ENCODE measurements around the gene SMAD4. TPM values are rescaled to one million over a fixed set of nuclear protein-coding genes. Genes with fewer than 3 reads are reported as not detected.
"Not testable (repeated sequence)": the region's sequence is repeated elsewhere in the genome, so short reads cannot be mapped to it uniquely, and the experiment has no call there.

The SMAD4 gene
- polyA plus RNA-seq, 1 donor (not counting 4 experiments of a cell fraction or from before 2014, with no cell fraction given) = 68.2 TPM

DNA sequence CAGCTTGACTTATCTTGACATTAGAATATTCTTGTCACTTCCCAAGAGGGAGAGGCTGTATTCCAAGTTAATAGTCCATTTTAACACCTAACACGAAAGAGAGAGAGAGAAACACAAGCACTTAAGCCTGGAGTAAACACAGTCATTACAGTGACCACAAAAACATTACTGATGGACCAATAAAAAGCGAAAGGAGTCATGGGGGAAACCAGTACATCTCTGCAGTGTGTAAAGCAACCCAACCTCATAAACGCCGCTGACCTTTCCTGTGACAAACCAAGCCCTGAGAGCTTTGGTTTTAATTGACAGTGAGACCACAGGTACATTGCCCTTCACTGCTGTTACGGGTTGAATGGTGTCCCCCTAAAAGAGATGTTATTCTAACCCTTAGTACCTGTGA, 78.3 kb downstream of the SMAD4 start:
- dilution Hi-C loops (cut with MboI; ENCODE audit: extremely low pct_ligation_motif_present, low sequenced_read_pairs) = no loop called here
- H3K4me1 ChIP-seq (ENCODE audit: control insufficient read depth, extremely low read depth, insufficient read depth, low read length) = peaks cover 5% of the 10 kb centered on the region
- no peak overlapping the region for H3K4me3 ChIP-seq (ENCODE audit: control insufficient read depth in 2 of 3, extremely low read depth in 1 of 3, insufficient read depth in 2 of 3, low read depth in 1 of 3, low read length in 3 of 3)
- FAIRE-seq = no peak
- no peaks in the 10 kb centered on the region for H3K36me3 ChIP-seq (ENCODE audit: control insufficient read depth in 2 of 2, extremely low read depth in 1 of 2, insufficient read depth in 2 of 2, low read length in 2 of 2)
- H3K27me3 ChIP-seq (ENCODE audit: control insufficient read depth, extremely low read depth, insufficient read depth, low read length) = no peaks in the 10 kb centered on the region
- H3K79me2 ChIP-seq (ENCODE audit: control insufficient read depth, insufficient read depth, low read length) = no peaks in the 10 kb centered on the region
- no peak overlapping the region for H3K9ac ChIP-seq (ENCODE audit: control insufficient read depth, extremely low read depth, insufficient read depth, low read length)
- no peak overlapping the region for H3K4me2 ChIP-seq (ENCODE audit: control insufficient read depth, extremely low read depth, insufficient read depth, low read depth, low read length)
- H4K20me1 ChIP-seq (ENCODE audit: control insufficient read depth, extremely low read depth, insufficient read depth, low read length) = no peaks in the 10 kb centered on the region
- H2AFZ ChIP-seq (ENCODE audit: control insufficient read depth, low read length) = no peak overlapping the region
- no peaks in the 10 kb centered on the region for H3K9me3 ChIP-seq (ENCODE audit: control insufficient read depth, low read depth, low read length)
- no peak for DNase-seq (ENCODE audit: low read depth, low spot score)
- no peaks in the 10 kb centered on the region for H3K9me1 ChIP-seq (ENCODE audit: control insufficient read depth, extremely low read depth, insufficient read depth, low read length)
- no peak overlapping the region for H3K27ac ChIP-seq (ENCODE audit: control insufficient read depth, insufficient read depth, low read length)
- no peak for TF ChIP-seq EZH2 (IDR thresholded peaks at IDR 0.05; ENCODE audit: low read length)
- TF ChIP-seq, protein P1, sequence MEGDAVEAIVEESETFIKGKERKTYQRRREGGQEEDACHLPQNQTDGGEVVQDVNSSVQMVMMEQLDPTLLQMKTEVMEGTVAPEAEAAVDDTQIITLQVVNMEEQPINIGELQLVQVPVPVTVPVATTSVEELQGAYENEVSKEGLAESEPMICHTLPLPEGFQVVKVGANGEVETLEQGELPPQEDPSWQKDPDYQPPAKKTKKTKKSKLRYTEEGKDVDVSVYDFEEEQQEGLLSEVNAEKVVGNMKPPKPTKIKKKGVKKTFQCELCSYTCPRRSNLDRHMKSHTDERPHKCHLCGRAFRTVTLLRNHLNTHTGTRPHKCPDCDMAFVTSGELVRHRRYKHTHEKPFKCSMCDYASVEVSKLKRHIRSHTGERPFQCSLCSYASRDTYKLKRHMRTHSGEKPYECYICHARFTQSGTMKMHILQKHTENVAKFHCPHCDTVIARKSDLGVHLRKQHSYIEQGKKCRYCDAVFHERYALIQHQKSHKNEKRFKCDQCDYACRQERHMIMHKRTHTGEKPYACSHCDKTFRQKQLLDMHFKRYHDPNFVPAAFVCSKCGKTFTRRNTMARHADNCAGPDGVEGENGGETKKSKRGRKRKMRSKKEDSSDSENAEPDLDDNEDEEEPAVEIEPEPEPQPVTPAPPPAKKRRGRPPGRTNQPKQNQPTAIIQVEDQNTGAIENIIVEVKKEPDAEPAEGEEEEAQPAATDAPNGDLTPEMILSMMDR (optimal IDR thresholded peaks at IDR 0.05 in 1 of 3, IDR thresholded peaks at IDR 0.05 in 1 of 3, conservative IDR thresholded peaks at IDR 0.05 in 1 of 3; ENCODE audit: extremely low read depth in 1 of 3, insufficient read depth in 2 of 3, low read length in 3 of 3) = no peak

DNA sequence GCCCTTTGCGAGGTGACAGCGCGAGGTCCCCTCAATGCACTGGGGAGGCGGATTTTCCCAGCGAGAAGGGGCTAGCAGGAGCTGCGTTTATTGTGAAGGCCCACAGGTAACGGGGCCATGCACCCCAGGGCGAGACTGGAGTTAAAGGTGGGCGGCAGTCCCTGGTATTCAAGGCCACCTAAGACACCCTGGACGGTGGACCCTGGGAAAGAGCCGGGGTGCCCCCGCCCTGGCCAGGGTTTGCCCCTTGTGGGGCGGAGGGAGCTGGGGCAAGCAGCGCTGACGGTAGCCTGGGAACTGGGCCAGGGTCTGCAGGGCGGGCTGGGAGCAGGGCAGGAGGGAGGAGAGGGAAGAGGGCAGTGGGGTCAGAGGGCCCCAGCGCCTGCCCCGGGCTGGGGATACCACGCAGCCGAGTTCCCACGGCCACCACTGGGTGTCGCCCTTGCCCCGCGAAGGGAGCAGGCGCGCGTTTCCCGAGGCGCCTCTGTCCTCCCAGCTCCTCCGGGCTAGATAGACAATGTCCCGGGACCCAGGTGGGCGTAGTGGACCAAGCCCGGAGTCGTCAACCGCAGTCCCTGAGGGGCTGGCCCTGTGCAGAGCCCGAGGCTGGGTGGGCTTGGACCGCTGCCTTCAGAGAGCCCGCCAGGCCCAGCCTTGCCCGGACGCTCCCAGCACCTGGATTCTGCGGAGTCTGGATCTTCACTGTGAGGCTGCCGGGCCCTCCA, 80.2 kb downstream of the SMAD4 start:
- dilution Hi-C loops (cut with MboI; ENCODE audit: extremely low pct_ligation_motif_present, low sequenced_read_pairs) = no loop called here
- FAIRE-seq = no peak
- no peak overlapping the region for H3K9ac ChIP-seq (ENCODE audit: control insufficient read depth, extremely low read depth, insufficient read depth, low read length)

DNA sequence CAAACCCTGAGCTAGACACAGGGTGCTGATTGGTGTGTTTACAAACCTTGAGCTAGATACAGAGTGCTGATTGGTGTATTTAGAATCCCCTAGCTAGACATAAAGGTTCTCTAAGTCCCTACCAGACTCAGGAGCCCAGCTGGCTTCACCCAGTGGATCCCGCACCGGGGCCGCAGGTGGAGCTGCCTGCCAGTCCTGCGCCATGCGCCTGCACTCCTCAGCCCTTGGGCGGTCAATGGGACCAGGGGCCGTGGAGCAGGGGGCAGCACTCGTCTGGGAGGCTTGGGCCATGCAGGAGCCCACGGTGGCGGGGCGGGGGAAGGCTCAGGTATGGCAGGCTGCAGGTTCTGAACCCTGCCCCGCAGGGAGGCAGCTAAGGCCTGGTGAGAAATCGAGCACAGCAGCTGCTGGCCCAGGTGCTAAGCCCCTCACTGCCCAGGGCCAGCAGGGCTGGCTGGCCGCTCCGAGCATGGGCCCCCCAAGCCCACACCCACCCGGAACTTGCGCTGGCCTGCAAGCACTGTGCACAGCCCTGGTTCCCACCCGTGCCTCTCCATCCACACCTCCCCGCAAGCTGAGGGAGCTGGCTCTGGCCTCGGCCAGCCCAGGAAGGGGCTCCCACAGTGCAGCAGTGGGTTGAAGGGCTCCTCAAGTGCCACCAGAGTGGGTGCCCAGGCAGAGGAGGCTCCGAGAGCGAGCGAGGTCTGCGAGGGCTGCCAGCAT, 81.8 kb downstream of the SMAD4 start:
- H3K4me2 ChIP-seq (ENCODE audit: control insufficient read depth, extremely low read depth, insufficient read depth, low read depth, low read length); dilution Hi-C loops (cut with MboI; ENCODE audit: extremely low pct_ligation_motif_present, low sequenced_read_pairs); DNase-seq (ENCODE audit: low read depth, low spot score); H3K9me1 ChIP-seq (ENCODE audit: control insufficient read depth, extremely low read depth, insufficient read depth, low read length); H3K9me3 ChIP-seq (ENCODE audit: control insufficient read depth, low read depth, low read length); H4K20me1 ChIP-seq (ENCODE audit: control insufficient read depth, extremely low read depth, insufficient read depth, low read length); H2AFZ ChIP-seq (ENCODE audit: control insufficient read depth, low read length); H3K9ac ChIP-seq (ENCODE audit: control insufficient read depth, extremely low read depth, insufficient read depth, low read length); H3K79me2 ChIP-seq (ENCODE audit: control insufficient read depth, insufficient read depth, low read length); H3K27me3 ChIP-seq (ENCODE audit: control insufficient read depth, extremely low read depth, insufficient read depth, low read length); H3K27ac ChIP-seq (ENCODE audit: control insufficient read depth, insufficient read depth, low read length); H3K4me1 ChIP-seq (ENCODE audit: control insufficient read depth, extremely low read depth, insufficient read depth, low read length); H3K4me3 ChIP-seq (ENCODE audit: control insufficient read depth in 2 of 3, extremely low read depth in 1 of 3, insufficient read depth in 2 of 3, low read depth in 1 of 3, low read length in 3 of 3); FAIRE-seq; H3K36me3 ChIP-seq (ENCODE audit: control insufficient read depth in 2 of 2, extremely low read depth in 1 of 2, insufficient read depth in 2 of 2, low read length in 2 of 2): not testable (repeated sequence)

More for the DNA sequence above, 80.2 kb downstream of the SMAD4 start:
- Histone ChIP-seq H3K27me3 (ENCODE audit: control insufficient read depth, extremely low read depth, insufficient read depth, low read length) (no peaks in the 10 kb centered on the region), H3K79me2 (ENCODE audit: control insufficient read depth, insufficient read depth, low read length) (no peaks in the 10 kb centered on the region), H3K36me3 (ENCODE audit: control insufficient read depth in 2 of 2, extremely low read depth in 1 of 2, insufficient read depth in 2 of 2, low read length in 2 of 2) (no peaks in the 10 kb centered on the region), H3K4me2 (ENCODE audit: control insufficient read depth, extremely low read depth, insufficient read depth, low read depth, low read length) (peak overlapping the region; percentile 56), H3K4me1 (ENCODE audit: control insufficient read depth, extremely low read depth, insufficient read depth, low read length) (peaks cover 5% of the 10 kb centered on the region), H4K20me1 (ENCODE audit: control insufficient read depth, extremely low read depth, insufficient read depth, low read length) (no peaks in the 10 kb centered on the region), H2AFZ (ENCODE audit: control insufficient read depth, low read length) (peak overlapping the region; percentile 37), H3K4me3 (ENCODE audit: control insufficient read depth in 2 of 3, extremely low read depth in 1 of 3, insufficient read depth in 2 of 3, low read depth in 1 of 3, low read length in 3 of 3) (no peak overlapping the region), H3K9me1 (ENCODE audit: control insufficient read depth, extremely low read depth, insufficient read depth, low read length) (no peaks in the 10 kb centered on the region), H3K9me3 (ENCODE audit: control insufficient read depth, low read depth, low read length) (no peaks in the 10 kb centered on the region), H3K27ac (ENCODE audit: control insufficient read depth, insufficient read depth, low read length) (no peak overlapping the region)
- no peak for DNase-seq (ENCODE audit: low read depth, low spot score)
- TF ChIP-seq, protein P1 (optimal IDR thresholded peaks at IDR 0.05 in 1 of 3, IDR thresholded peaks at IDR 0.05 in 1 of 3, conservative IDR thresholded peaks at IDR 0.05 in 1 of 3; ENCODE audit: extremely low read depth in 1 of 3, insufficient read depth in 2 of 3, low read length in 3 of 3) = peak; percentile 58 to 99 (median 97)
- TF ChIP-seq EZH2 (IDR thresholded peaks at IDR 0.05; ENCODE audit: low read length) = no peak
